ENCODE results near the gene CRYBG2. TPM values are rescaled to one million over a fixed set of nuclear protein-coding genes. Genes with fewer than 3 reads are reported as not detected.

Gene CRYBG2
- total RNA-seq, 1 donor from 2014 or later = 6.9 TPM

DNA sequence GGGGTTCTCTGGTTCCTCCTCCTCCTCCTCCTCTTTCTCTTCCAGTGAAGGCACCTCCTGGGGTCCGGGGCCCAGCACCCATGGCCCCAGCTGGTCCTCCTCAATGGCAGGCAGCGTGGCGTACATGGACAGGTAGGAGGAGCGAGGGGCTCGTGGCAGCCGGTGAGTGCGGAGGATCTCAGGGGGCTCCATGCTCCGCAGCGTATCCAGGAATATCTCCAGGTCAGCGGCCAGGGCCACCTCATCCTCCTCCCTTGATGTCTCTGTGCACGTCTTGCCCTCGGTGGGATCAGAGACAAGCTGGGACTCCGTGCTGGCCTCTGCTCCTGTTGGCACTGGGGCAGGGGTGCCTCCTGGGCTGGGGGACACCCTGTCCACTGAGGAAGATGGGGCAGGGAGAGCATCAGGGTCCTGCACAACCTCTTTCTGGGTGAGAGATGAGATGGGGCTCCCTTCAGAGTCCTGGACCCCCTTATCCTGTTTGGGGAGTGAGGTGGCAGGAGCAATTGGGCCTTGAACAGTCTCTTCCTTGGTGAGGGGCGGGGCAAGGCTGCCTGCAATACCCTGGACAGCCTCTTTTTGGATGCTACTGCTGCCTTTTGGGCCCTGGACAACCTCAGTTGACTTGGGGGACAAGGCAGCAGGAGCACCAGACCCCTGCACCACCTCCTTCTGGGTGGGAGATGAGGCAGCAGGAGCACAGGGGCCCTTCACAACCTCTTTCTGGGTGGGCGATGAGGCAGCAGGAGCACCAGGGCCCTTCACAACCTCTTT lies 9.6 kb downstream of the CRYBG2 start:
- ATAC-seq = no peak
- Histone ChIP-seq H3K27ac (no peak overlapping the region), H3K4me3 (no peak overlapping the region), H3K4me1 (no peaks in the 10 kb centered on the region), H3K9me3 (no peaks in the 10 kb centered on the region), H3K36me3 (no peaks in the 10 kb centered on the region), H3K27me3 (no peaks in the 10 kb centered on the region)
- TF ChIP-seq, protein P1, sequence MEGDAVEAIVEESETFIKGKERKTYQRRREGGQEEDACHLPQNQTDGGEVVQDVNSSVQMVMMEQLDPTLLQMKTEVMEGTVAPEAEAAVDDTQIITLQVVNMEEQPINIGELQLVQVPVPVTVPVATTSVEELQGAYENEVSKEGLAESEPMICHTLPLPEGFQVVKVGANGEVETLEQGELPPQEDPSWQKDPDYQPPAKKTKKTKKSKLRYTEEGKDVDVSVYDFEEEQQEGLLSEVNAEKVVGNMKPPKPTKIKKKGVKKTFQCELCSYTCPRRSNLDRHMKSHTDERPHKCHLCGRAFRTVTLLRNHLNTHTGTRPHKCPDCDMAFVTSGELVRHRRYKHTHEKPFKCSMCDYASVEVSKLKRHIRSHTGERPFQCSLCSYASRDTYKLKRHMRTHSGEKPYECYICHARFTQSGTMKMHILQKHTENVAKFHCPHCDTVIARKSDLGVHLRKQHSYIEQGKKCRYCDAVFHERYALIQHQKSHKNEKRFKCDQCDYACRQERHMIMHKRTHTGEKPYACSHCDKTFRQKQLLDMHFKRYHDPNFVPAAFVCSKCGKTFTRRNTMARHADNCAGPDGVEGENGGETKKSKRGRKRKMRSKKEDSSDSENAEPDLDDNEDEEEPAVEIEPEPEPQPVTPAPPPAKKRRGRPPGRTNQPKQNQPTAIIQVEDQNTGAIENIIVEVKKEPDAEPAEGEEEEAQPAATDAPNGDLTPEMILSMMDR (IDR thresholded peaks at IDR 0.05) = no peak
- intact Hi-C loops (cut with DNase I) = no loop called here
- DNase-seq = no peak

DNA sequence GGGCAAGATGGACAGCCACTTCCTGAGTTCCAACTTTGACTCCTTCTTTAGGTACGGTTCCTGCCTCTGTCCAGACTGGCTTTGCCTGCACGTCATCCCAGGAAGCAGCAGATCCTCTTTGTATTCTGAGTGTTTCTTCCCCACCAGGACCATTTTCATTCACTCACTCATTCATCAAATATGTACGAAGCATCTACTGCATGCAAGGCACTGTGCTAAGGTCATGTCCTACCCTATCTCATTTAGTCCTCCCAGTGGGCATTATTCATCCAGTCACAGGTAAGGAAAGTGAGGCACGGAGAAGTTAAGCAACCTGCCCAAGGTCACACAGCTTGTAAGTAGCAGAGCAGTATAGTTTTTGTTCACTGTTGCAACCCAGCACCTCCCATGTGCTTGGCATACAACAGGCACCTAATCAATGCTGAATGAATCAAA lies 13.9 kb downstream of the CRYBG2 start:
- H3K36me3 ChIP-seq = no peaks in the 10 kb centered on the region
- DNase-seq = no peak
- no peaks in the 10 kb centered on the region for H3K9me3 ChIP-seq
- H3K4me1 ChIP-seq = peaks cover 7% of the 10 kb centered on the region
- H3K27me3 ChIP-seq = peaks cover 4% of the 10 kb centered on the region
- no peak overlapping the region for H3K27ac ChIP-seq
- no peak for ATAC-seq
- H3K4me3 ChIP-seq = no peak overlapping the region
- TF ChIP-seq, protein P1 (IDR thresholded peaks at IDR 0.05) = no peak
- intact Hi-C loops (cut with DNase I) = no loop called here

GRCh38 chr1:26338670-26339069 lies 15.3 kb downstream of the CRYBG2 start:
- DNase-seq = no peak
- Histone ChIP-seq H3K27ac (no peak overlapping the region), H3K27me3 (peaks cover 15% of the 10 kb centered on the region), H3K4me3 (no peak overlapping the region), H3K36me3 (no peaks in the 10 kb centered on the region), H3K4me1 (peaks cover 7% of the 10 kb centered on the region), H3K9me3 (no peaks in the 10 kb centered on the region)
- intact Hi-C loops (cut with DNase I) = no loop called here
- TF ChIP-seq, protein P1 (IDR thresholded peaks at IDR 0.05) = no peak
- no peak for ATAC-seq

DNA sequence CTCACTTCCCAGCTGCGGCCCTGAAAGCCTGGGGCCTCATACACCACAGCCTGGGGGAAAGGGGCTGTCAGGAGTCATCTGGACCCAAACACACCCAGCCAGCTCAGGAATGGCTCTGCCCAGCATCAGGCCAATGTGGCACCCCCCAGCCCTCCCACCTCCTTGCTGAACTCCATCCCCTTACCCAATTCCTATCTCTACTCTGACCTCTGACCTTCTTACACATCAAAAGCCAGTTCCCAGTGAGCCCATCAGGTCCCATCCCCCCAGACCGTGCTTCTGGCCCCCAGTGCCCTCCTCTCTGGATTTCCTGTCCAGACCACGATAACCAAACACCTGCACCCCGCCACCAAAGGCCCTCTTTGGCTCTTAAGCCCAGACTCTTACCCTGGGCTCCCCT lies 16.3 kb downstream of the CRYBG2 start:
- H3K4me3 ChIP-seq = no peak overlapping the region
- H3K9me3 ChIP-seq = no peaks in the 10 kb centered on the region
- peaks cover 7% of the 10 kb centered on the region for H3K4me1 ChIP-seq
- no peak for ATAC-seq
- H3K27ac ChIP-seq = no peak overlapping the region
- no peaks in the 10 kb centered on the region for H3K36me3 ChIP-seq
- intact Hi-C loops (cut with DNase I) = no loop called here
- TF ChIP-seq, protein P1 (IDR thresholded peaks at IDR 0.05) = no peak
- H3K27me3 ChIP-seq = peaks cover 15% of the 10 kb centered on the region
- no peak for DNase-seq

GRCh38 chr1:26337206-26337535 lies 16.8 kb downstream of the CRYBG2 start:
- Histone ChIP-seq H3K4me3 (no peak overlapping the region), H3K9me3 (no peaks in the 10 kb centered on the region), H3K27ac (no peak overlapping the region), H3K27me3 (peaks cover 15% of the 10 kb centered on the region), H3K4me1 (peaks cover 7% of the 10 kb centered on the region), H3K36me3 (no peaks in the 10 kb centered on the region)
- intact Hi-C loops (cut with DNase I) = no loop called here
- DNase-seq (no peak), ATAC-seq (no peak)
- TF ChIP-seq, protein P1 (IDR thresholded peaks at IDR 0.05) = no peak
